ENCODE results near the gene AEBP2.
"Not testable (repeated sequence)": the region's sequence is repeated elsewhere in the genome, so short reads cannot be mapped to it uniquely, and the experiment has no call there.

Gene AEBP2

GRCh38 chr12:19458733-19459132 lies 19.4 kb downstream of the AEBP2 start:
- DNase-seq: no peak

GRCh38 chr12:19461999-19462398 lies 22.7 kb downstream of the AEBP2 start:
- no peak for DNase-seq

GRCh38 chr12:19462406-19462805 lies 23.1 kb downstream of the AEBP2 start:
- DNase-seq: no peak

- DNase-seq: no peak
Measured at GRCh38 chr12:19464192-19464580, 24.9 kb downstream of the AEBP2 start.

- DNase-seq: no peak
Measured at GRCh38 chr12:19465711-19466110, 26.4 kb downstream of the AEBP2 start.

GRCh38 chr12:19474147-19474546 lies 34.9 kb downstream of the AEBP2 start:
- DNase-seq: no peak

GRCh38 chr12:19475884-19476505 lies 36.7 kb downstream of the AEBP2 start:
- DNase-seq: not testable (repeated sequence)

- no peak for DNase-seq
Measured at GRCh38 chr12:19477071-19477470, 37.8 kb downstream of the AEBP2 start.

- DNase-seq: no peak
Measured at GRCh38 chr12:19480459-19480858, 41.2 kb downstream of the AEBP2 start.

GRCh38 chr12:19482036-19482435 lies 42.7 kb downstream of the AEBP2 start:
- DNase-seq: no peak

GRCh38 chr12:19482551-19483109 lies 43.3 kb downstream of the AEBP2 start:
- DNase-seq: peak; percentile 73 to 81

- no peak for DNase-seq
Measured at GRCh38 chr12:19483727-19484126, 44.4 kb downstream of the AEBP2 start.

- DNase-seq: no peak
Measured at GRCh38 chr12:19484738-19485137, 45.4 kb downstream of the AEBP2 start.

GRCh38 chr12:19485240-19485639 lies 45.9 kb downstream of the AEBP2 start:
- no peak for DNase-seq

- DNase-seq: peak; percentile 20 to 52
Measured at GRCh38 chr12:19489168-19489567, 49.9 kb downstream of the AEBP2 start.

- DNase-seq: no peak
Measured at GRCh38 chr12:19490908-19491307, 51.6 kb downstream of the AEBP2 start.

- no peak for DNase-seq
Measured at GRCh38 chr12:19491863-19492262, 52.6 kb downstream of the AEBP2 start.

GRCh38 chr12:19496219-19496878 lies 57.1 kb downstream of the AEBP2 start:
- DNase-seq: no peak

- DNase-seq: no peak
Measured at GRCh38 chr12:19498099-19498498, 58.8 kb downstream of the AEBP2 start.

GRCh38 chr12:19499030-19499429 lies 59.7 kb downstream of the AEBP2 start:
- no peak for DNase-seq

- no peak for DNase-seq
Measured at GRCh38 chr12:19506497-19506896, 67.2 kb downstream of the AEBP2 start.

- DNase-seq: no peak
Measured at GRCh38 chr12:19507823-19508222, 68.5 kb downstream of the AEBP2 start.

GRCh38 chr12:19510461-19510860 lies 71.2 kb downstream of the AEBP2 start:
- no peak for DNase-seq

GRCh38 chr12:19515179-19515578 lies 75.9 kb downstream of the AEBP2 start:
- no peak for DNase-seq

GRCh38 chr12:19517583-19517982 lies 78.3 kb downstream of the AEBP2 start:
- no peak for DNase-seq
